Activated B cell treated with CpG ODN at 0.5 μM for 24 hours (primary cell): Measurements from ENCODE around the gene FPGS. TPM values are rescaled to one million over a fixed set of nuclear protein-coding genes. Genes with fewer than 3 reads are reported as not detected.

Experiments
- ATAC-seq: fragments of 200-7000 bp; cut with Tn5 transposase; one replicate; pipeline ENCODE4 v1.10.0; 2021; ENCODE audit warnings: low read depth, mild to moderate bottlenecking, moderate library complexity
- CTCF ChIA-PET: fragments of 350-600 bp; sonication (Branson Sonifier 250); formaldehyde crosslinking; loops from one replicate; lab custom pipeline; 2021; ENCODE audit warnings: antibody characterized with exemption; lab: Charles Lee
- POLR2A ChIA-PET: fragments of 350-600 bp; sonication (Branson Sonifier 250); formaldehyde crosslinking; loops from one replicate; lab custom pipeline; 2021; ENCODE audit warnings: antibody characterized with exemption; lab: Charles Lee
- DNase-seq: peaks from one replicate; pipeline ENCODE4 v3.0.0; 2022
- H3K27ac Mint-ChIP-seq: one replicate; pipeline ENCODE4 v1.8.0; 2020; ENCODE audit warnings: mixed read lengths
- H3K27me3 Mint-ChIP-seq: one replicate; pipeline ENCODE4 v1.8.0; 2021; ENCODE audit warnings: mixed read lengths
- H3K36me3 Mint-ChIP-seq: one replicate; pipeline ENCODE4 v1.8.0; 2021; ENCODE audit warnings: low read depth, mixed read lengths
- H3K4me1 Mint-ChIP-seq: one replicate; pipeline ENCODE4 v1.8.0; 2021; ENCODE audit warnings: mixed read lengths
- H3K4me3 Mint-ChIP-seq: one replicate; pipeline ENCODE4 v1.8.0; 2020; ENCODE audit warnings: mild to moderate bottlenecking, mixed read lengths
- H3K9me3 Mint-ChIP-seq: one replicate; pipeline ENCODE4 v1.8.0; 2020; ENCODE audit warnings: mixed read lengths
- CTCF ChIP-seq: fragments of 200-600 bp; IDR thresholded peaks from one replicate; pipeline ENCODE4 v1.8.0; 2022; ENCODE audit warnings: antibody characterized with exemption, mild to moderate bottlenecking
- intact Hi-C: fragments of 100-400 bp; cut with micrococcal nuclease; formaldehyde crosslinking; loops from one replicate; pipeline ENCODE4 v1.15.1; 2024
- total RNA-seq: library from RNA; stranded (reverse); gene quantifications from 2 replicates; pipeline ENCODE4 v1.2.3, GENCODE V29; 2022

FPGS gene
- total RNA-seq, 1 donor from 2014 or later = 135 TPM

DNA sequence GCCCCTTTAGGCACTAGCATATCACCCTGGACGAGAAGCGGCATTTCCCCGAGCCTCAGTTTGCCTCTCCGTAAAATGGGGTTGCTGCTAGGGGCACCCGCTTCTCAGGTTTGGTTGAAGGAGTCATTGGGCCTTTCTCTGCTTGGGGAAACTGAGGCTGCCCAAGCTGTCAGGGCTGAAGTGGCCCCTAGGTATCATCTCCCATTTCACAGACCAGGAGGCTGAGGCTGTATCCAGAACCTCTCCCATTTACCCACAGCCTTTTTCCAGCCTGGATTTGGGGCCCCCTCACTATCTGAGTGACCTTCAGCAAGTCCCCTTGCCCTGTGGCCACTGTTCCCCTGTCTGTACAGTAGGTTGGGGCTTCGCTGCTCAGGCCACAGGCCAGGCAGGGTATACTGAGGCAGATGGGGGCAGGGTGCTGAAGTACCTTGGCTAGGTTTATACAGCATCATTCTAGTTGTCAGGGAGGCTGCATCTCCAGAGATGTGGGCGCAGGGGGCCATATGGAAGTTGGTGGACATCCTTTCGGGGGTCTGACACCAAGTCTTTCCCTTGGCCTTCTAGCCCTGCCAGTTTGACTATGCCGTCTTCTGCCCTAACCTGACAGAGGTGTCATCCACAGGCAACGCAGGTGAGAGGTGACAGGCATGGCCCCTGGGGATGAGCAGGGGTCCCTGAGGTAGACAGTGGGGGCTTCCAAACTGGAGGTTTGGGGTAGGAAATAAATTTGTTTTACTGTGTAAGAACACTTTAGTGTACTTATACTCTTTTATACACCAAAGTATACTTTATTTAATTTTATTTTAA, 7.9 kb downstream of the FPGS start:
- intact Hi-C loops = no loop called here
- POLR2A ChIA-PET = no interaction called here

GRCh38 chr9:127812011-127812410, 9.3 kb downstream of the FPGS start:
- Mint-ChIP-seq H3K4me3 (no peak overlapping the region), H3K9me3 (no peaks in the 10 kb centered on the region), H3K4me1 (no peaks in the 10 kb centered on the region), H3K27ac (no peak overlapping the region), H3K36me3 (peaks cover 72% of the 10 kb centered on the region), H3K27me3 (no peaks in the 10 kb centered on the region)
- CTCF ChIA-PET = interaction anchor here (0.6 kb wide), 1 partner anchor 54 kb away, joined by 3 read pairs; no protein-coding TSS in a partner anchor
- ATAC-seq (no peak), DNase-seq (no peak)
- no peak for TF ChIP-seq CTCF
- POLR2A ChIA-PET = no interaction called here
- intact Hi-C loops = no loop called here

More for the DNA sequence above, 7.9 kb downstream of the FPGS start:
- H3K27me3 Mint-ChIP-seq = no peaks in the 10 kb centered on the region
- no peak for TF ChIP-seq CTCF
- ATAC-seq (no peak), DNase-seq (no peak)
- H3K4me3 Mint-ChIP-seq = no peak overlapping the region
- no peak overlapping the region for H3K27ac Mint-ChIP-seq
- CTCF ChIA-PET = no interaction called here
- peaks cover 76% of the 10 kb centered on the region for H3K36me3 Mint-ChIP-seq
- no peaks in the 10 kb centered on the region for H3K9me3 Mint-ChIP-seq
- no peaks in the 10 kb centered on the region for H3K4me1 Mint-ChIP-seq

DNA sequence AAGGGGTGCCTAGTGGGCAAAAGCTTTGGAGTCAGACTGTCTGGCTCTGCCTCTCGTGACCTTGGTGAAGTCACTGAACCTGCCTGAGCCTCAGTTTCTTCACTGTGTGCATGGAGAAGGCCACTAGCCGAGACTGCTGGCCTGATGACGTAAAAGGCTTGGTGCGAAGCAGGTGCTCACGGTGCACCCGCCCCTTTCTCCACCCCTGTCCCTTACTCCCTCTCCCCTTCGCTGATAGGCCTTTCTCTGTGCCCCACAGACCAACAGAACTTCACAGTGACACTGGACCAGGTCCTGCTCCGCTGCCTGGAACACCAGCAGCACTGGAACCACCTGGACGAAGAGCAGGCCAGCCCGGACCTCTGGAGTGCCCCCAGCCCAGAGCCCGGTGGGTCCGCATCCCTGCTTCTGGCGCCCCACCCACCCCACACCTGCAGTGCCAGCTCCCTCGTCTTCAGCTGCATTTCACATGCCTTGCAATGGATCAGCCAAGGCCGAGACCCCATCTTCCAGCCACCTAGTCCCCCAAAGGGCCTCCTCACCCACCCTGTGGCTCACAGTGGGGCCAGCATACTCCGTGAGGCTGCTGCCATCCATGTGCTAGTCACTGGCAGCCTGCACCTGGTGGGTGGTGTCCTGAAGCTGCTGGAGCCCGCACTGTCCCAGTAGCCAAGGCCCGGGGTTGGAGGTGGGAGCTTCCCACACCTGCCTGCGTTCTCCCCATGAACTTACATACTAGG, 10.4 kb downstream of the FPGS start:
- Mint-ChIP-seq H3K36me3 (peaks cover 71% of the 10 kb centered on the region), H3K27me3 (no peaks in the 10 kb centered on the region), H3K27ac (no peak overlapping the region), H3K4me1 (no peaks in the 10 kb centered on the region), H3K4me3 (no peak overlapping the region), H3K9me3 (no peaks in the 10 kb centered on the region)
- intact Hi-C loops = no loop called here
- POLR2A ChIA-PET = no interaction called here
- ATAC-seq = no peak
- TF ChIP-seq CTCF = no peak
- CTCF ChIA-PET = no interaction called here
- no peak for DNase-seq

- ATAC-seq = no peak
- H3K27me3 Mint-ChIP-seq = no peaks in the 10 kb centered on the region
- ChIA-PET POLR2A (interaction anchor here (1.1 kb wide), 1 partner anchor 10 kb away, joined by 3 read pairs; no protein-coding TSS in a partner anchor), CTCF (no interaction called here)
- TF ChIP-seq CTCF = no peak
- intact Hi-C loops = no loop called here
- no peaks in the 10 kb centered on the region for H3K4me1 Mint-ChIP-seq
- H3K27ac Mint-ChIP-seq = no peak overlapping the region
- no peak overlapping the region for H3K4me3 Mint-ChIP-seq
- H3K9me3 Mint-ChIP-seq = no peaks in the 10 kb centered on the region
- H3K36me3 Mint-ChIP-seq = peaks cover 73% of the 10 kb centered on the region
- DNase-seq = no peak
Observed at GRCh38 chr9:127813686-127814226, 11.1 kb downstream of the FPGS start.
